ENCODE data around the gene SOSTDC1.

DNA sequence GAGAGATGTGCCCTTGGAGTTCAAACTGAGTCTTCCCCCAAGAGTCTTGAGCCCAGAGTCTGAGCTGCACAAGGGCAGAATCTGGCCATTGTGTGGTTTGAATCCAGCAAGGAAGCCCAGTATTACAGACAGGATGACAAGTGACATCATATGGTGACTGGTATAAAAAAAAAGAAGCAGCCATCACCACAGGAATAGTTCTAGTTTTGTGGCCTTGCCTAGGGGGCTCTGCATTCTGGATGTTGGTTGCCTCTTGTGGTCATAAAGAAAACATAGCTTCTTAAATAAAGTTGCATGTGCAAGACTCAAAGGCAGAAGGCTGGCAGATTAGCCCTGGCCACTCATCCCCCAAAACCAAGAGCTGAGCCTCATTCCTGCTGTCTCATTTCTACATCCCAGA is 44.3 kb upstream of the SOSTDC1 start:
- TF ChIP-seq, protein P1, sequence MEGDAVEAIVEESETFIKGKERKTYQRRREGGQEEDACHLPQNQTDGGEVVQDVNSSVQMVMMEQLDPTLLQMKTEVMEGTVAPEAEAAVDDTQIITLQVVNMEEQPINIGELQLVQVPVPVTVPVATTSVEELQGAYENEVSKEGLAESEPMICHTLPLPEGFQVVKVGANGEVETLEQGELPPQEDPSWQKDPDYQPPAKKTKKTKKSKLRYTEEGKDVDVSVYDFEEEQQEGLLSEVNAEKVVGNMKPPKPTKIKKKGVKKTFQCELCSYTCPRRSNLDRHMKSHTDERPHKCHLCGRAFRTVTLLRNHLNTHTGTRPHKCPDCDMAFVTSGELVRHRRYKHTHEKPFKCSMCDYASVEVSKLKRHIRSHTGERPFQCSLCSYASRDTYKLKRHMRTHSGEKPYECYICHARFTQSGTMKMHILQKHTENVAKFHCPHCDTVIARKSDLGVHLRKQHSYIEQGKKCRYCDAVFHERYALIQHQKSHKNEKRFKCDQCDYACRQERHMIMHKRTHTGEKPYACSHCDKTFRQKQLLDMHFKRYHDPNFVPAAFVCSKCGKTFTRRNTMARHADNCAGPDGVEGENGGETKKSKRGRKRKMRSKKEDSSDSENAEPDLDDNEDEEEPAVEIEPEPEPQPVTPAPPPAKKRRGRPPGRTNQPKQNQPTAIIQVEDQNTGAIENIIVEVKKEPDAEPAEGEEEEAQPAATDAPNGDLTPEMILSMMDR (conservative IDR thresholded peaks at IDR 0.05; ENCODE audit: low read length), result no peak
- no peak for TF ChIP-seq EZH2phosphoT487 (IDR thresholded peaks at IDR 0.05; ENCODE audit: borderline replicate concordance, low read depth, low read length)
